Measurements from ENCODE around the gene RPS25. TPM values are rescaled to one million over a fixed set of nuclear protein-coding genes. Genes with fewer than 3 reads are reported as not detected.
"Not testable (repeated sequence)": the region's sequence is repeated elsewhere in the genome, so short reads cannot be mapped to it uniquely, and the experiment has no call there.

RPS25 gene
- total RNA-seq, 4 donors from 2014 or later, result 729 to 2,261 (median 1,537) TPM

DNA sequence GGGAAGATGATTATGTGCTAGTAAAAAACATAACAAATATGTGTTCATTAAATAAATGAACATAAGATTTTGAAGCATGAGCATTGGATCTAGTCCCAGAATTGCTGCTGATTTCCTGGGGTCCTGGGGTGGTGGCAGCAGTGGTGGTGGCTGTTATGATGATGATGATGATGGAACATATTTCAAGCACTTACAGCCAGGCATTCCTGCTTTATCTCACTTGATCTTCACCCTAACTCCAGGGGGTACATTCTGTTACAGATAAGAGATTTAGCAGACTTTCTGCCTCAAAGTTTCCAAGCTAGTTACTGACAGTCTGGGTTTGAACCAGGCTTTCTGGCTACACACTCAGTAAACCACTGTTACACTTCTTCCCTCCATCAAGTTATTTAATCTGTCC, 5.6 kb upstream of the RPS25 start:
- H3K4me1 ChIP-seq, result peaks cover 10 to 59% (median 15%) of the 10 kb centered on the region in 3 donors
- no peaks in the 10 kb centered on the region for H3K27me3 ChIP-seq
- H3K36me3 ChIP-seq, result peaks cover 0 to 75% (median 13%) of the 10 kb centered on the region in 3 donors
- no peak for TF ChIP-seq POLR2A (IDR thresholded peaks at IDR 0.05)
- TF ChIP-seq, protein P1, sequence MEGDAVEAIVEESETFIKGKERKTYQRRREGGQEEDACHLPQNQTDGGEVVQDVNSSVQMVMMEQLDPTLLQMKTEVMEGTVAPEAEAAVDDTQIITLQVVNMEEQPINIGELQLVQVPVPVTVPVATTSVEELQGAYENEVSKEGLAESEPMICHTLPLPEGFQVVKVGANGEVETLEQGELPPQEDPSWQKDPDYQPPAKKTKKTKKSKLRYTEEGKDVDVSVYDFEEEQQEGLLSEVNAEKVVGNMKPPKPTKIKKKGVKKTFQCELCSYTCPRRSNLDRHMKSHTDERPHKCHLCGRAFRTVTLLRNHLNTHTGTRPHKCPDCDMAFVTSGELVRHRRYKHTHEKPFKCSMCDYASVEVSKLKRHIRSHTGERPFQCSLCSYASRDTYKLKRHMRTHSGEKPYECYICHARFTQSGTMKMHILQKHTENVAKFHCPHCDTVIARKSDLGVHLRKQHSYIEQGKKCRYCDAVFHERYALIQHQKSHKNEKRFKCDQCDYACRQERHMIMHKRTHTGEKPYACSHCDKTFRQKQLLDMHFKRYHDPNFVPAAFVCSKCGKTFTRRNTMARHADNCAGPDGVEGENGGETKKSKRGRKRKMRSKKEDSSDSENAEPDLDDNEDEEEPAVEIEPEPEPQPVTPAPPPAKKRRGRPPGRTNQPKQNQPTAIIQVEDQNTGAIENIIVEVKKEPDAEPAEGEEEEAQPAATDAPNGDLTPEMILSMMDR (IDR thresholded peaks at IDR 0.05), result no peak
- intact Hi-C loops (cut with DNase I), result no loop called here
- H3K9me3 ChIP-seq, result no peaks in the 10 kb centered on the region
- no peak for DNase-seq
- H3K4me3 ChIP-seq, result no peak overlapping the region
- no peak overlapping the region for H3K27ac ChIP-seq

DNA sequence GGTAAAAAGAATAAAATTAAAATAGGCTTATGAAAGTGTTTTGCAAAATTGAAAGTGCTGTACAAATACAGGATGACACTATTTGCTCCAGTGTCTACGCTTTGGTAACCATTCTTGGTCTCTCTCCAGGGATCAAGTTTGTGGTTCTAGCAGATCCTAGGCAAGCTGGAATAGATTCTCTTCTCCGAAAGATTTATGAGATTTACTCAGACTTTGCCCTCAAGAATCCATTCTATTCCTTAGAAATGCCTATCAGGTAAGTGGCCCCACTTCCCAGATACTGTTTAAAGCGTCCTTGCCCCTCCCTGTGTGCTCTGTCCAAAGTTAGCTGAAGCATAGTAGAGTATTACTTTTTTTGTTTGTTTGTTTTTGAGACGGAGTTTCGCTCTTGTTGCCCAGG, 3.5 kb upstream of the RPS25 start:
- Histone ChIP-seq H3K9me3 (no peaks in the 10 kb centered on the region), H3K27me3 (no peaks in the 10 kb centered on the region), H3K4me3 (no peak overlapping the region), H3K27ac (no peak overlapping the region), H3K4me1 (peaks cover 16 to 61% (median 17%) of the 10 kb centered on the region in 3 donors), H3K36me3 (peaks cover 0 to 62% (median 13%) of the 10 kb centered on the region in 3 donors)
- intact Hi-C loops (cut with DNase I), result no loop called here
- 80 to 91% methylated on average over 5 of the region's 5 CpGs for WGBS, 2 donors
- DNase-seq, result no peak
- no peak for TF ChIP-seq POLR2A (IDR thresholded peaks at IDR 0.05)
- TF ChIP-seq, protein P1 (IDR thresholded peaks at IDR 0.05), result no peak

DNA sequence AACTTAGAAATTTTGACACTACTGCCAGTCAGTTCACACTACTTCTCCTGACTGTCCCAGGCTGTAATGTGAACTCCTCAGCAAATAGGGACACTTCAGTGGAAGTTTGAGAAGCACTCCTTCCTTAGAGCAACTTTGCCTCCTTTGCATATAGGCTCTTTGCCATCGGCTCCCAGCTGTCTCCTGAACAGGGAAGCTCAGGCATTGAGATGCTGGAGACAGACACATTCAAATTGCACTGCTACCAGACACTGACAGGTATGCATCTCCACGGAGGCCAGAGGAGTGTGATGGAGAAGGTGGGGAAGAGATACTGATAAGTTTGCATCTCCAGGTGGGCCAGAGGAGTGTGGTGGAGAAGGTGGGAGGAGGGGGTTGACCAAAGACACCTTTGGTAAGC, 1.9 kb upstream of the RPS25 start:
- Histone ChIP-seq H3K27ac (peak overlapping the region in 1 of 4 donors; percentile 97), H3K36me3 (peaks cover 5 to 63% (median 26%) of the 10 kb centered on the region in 3 donors), H3K27me3 (no peaks in the 10 kb centered on the region), H3K4me1 (peaks cover 16 to 74% (median 30%) of the 10 kb centered on the region in 3 donors), H3K9me3 (no peaks in the 10 kb centered on the region), H3K4me3 (peak overlapping the region in 3 of 4 donors; percentile 72 to 87 (median 77))
- TF ChIP-seq POLR2A (IDR thresholded peaks at IDR 0.05), result no peak
- TF ChIP-seq, protein P1 (IDR thresholded peaks at IDR 0.05), result no peak
- intact Hi-C loops (cut with DNase I), result no loop called here
- 14 to 20% methylated on average over 2 of the region's 2 CpGs for WGBS, 2 donors
- no peak for DNase-seq

DNA sequence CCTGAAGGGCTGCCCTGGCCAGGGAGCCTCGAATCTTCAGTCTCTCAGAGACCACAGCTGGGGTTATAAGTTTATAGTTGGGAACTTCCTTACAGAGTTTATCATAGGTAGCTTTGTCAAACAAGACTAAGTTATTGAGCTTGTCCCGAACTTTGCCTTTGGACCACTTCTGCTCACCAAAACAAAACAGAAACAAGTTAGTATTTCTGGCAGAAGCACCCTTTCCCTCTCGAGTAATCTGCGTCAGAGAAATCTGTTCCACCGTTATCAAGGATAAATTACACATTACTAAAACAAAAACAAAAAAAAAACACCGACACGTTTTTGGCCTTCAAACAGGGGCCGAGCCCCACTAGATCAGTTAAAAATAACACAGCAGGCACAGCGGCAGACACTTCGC, 766 bp downstream of the RPS25 start:
- DNase-seq; H3K27me3 ChIP-seq; intact Hi-C loops (cut with DNase I); H3K9me3 ChIP-seq: not testable (repeated sequence)
- H3K27ac ChIP-seq, result peak overlapping the region; percentile 94 to 97 (median 96)
- peaks cover 13 to 63% (median 20%) of the 10 kb centered on the region in 3 donors for H3K36me3 ChIP-seq
- 1 to 3% methylated on average over 10 of the region's 10 CpGs for WGBS, 2 donors
- peak overlapping the region; percentile 72 to 87 (median 82) for H3K4me3 ChIP-seq
- H3K4me1 ChIP-seq, result peaks cover 16 to 63% (median 31%) of the 10 kb centered on the region in 3 donors

DNA sequence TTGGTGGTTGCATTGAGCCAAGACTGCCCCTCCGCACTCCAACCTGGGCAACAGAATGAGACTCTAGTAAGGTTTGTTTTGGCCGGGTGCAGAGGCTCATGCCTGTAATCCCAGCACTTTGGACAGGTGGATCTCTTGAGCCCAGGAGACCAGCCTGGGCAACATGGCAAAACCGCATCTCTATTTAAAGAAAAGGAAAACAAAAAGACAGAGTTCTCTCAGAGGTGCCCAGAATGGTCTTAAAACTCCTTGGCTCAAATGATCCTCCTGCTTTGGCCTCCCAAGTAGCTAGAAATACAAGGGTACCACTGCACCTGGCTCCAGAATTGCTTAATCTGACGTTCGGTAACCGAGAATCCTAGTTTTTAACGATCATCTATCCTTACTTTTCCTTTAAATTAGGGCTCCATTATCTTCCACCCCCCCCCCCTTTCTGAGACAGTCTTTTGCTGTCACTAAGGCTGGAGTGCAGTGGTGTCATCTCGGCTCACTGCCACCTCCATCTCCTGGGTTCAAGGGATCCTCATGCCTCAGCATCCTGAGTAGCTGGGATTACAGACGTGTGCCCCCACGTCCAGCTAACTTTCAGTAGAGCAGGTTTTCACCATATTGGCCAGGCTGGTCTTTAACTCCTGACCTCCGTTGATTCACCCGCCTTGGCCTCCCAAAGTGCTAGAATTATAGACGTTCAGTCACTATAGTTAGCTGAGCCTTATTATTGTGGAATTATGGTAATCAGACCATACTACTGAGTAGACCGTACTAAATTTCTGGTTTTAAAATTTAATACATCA, 1.7 kb downstream of the RPS25 start:
- no peaks in the 10 kb centered on the region for H3K9me3 ChIP-seq
- H3K27ac ChIP-seq, result peak overlapping the region in 2 of 4 donors; percentile 94 to 97
- 56 to 61% methylated on average over 13 to 14 of the region's 14 CpGs for WGBS, 2 donors
- no peaks in the 10 kb centered on the region for H3K27me3 ChIP-seq
- peak overlapping the region in 2 of 4 donors; percentile 72 to 77 for H3K4me3 ChIP-seq
- intact Hi-C loops (cut with DNase I), result no loop called here
- TF ChIP-seq, protein P1 (IDR thresholded peaks at IDR 0.05), result no peak
- no peak for TF ChIP-seq POLR2A (IDR thresholded peaks at IDR 0.05)
- DNase-seq, result no peak
- peaks cover 13 to 63% (median 20%) of the 10 kb centered on the region in 3 donors for H3K36me3 ChIP-seq
- peaks cover 16 to 54% (median 31%) of the 10 kb centered on the region in 3 donors for H3K4me1 ChIP-seq

Measured in esophagus squamous epithelium (tissue), 5 donors.